Activated T-helper 9 cell treated with anti-CD3 and anti-CD28 coated beads, Interleukin-2, amount 50 U/mL, for 16 hours (primary cell): Measurements from ENCODE around the gene IGF1R.

ENCODE experiments used
- DNase-seq: peaks from one replicate; pipeline ENCODE4 v3.0.0-alpha.2; 2020; ENCODE audit warnings: low read depth

Gene IGF1R

DNA sequence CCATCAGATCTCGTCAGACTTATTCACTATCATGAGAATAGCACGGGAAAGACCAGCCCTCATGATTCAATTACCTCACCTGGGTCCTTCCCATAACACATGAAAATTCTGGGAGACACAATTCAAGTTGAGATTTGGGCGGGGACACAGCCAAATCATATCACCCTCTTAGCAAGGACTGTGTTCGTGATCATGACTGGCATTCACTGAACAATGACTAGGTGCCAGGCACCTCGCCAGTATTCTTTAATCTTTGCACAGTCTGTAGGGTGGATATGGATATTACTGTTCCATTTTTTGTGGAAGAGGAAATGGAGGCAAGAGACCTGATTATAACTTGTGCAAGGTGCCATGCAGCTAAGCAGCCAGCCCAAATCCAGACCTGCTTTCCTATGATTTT, 77.5 kb downstream of the IGF1R start:
- no peak for DNase-seq

GRCh38 chr15:98727115-98728040, 79.0 kb downstream of the IGF1R start:
- no peak for DNase-seq

GRCh38 chr15:98728082-98728810, 79.9 kb downstream of the IGF1R start:
- no peak for DNase-seq

GRCh38 chr15:98728811-98729160, 80.4 kb downstream of the IGF1R start:
- DNase-seq: no peak

- DNase-seq: no peak
These were observed 81.2 kb downstream of the IGF1R start for GRCh38 chr15:98729446-98730042.

DNA sequence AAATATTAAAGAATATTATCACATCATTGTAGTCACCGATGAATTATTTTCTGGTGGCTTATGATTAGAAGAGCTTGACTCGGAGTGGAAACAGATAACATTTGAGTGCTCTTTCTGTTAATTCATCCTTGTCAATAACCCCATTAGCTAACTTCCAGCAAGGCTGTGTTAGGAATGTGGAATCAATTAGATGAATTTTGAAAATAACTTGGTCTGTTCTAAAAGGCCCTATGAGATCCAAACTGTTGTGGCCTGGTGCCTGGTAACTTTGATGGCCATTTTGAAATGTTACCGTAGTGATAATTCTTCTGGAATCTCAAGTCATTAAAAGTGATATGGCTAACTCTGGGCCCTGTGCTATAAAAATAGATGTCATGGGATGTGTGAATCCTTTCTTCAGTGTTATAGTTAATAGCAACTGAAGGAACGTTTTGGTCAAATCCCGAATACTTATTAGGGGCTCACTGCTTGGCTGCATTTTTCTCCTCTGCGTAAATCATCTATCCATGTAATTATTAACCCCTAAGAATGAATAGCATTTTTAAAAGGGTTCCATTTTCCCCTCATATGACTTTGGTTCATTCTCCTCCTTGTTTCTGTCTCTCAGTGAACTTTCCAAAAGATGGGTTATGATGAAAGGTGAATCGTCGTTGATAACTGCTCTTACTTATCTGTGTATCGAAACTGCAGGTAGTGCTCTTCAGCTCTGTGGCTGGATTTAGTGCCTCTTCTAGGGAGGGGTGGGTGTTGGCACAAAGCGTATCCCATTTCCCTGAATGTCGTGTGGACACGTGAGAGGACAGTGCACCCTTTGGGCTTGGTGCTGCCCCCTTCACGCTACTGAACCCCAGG, 82.7 kb downstream of the IGF1R start:
- no peak for DNase-seq

DNA sequence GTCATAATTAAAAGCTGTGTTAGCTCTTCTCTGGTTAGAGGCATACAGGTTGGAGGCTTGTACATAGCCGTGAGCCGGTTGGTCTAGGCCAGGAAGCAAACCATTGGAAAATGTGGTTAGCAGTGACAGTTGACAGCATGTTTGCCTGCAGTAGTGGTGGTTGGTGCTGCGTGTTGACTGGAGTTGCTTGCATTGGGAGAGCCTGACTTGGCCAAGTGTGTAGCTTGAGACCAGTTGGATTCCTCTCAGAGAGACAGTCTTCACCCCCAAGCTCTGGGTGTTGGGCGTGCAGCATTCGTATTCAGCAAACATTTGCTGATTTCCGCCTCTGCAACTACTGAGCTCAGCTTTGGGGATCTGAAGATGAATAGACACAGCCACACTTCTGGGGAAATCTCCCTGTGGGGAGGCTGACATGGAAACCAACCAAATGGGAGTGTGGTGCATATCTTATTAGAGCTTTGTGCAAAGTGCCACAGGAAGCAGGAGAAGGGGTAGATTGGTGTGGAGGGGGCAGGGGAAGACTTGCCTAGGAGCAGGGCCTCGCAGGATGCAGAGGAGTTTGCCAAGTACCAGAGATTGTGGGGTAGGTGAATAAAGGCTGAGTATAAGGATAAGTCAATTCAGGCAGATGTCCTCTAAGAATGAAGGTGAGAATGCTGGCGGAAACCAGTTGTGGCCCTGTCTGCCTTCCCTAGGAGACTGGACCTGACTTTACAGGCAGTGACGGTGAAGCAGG, 83.5 kb downstream of the IGF1R start:
- DNase-seq: no peak

GRCh38 chr15:98733098-98733497, 84.8 kb downstream of the IGF1R start:
- no peak for DNase-seq

GRCh38 chr15:98734466-98735199, 86.3 kb downstream of the IGF1R start:
- no peak for DNase-seq

- no peak for DNase-seq
These were observed 87.0 kb downstream of the IGF1R start for GRCh38 chr15:98735304-98735703.

GRCh38 chr15:98735895-98736617, 87.7 kb downstream of the IGF1R start:
- DNase-seq: no peak

DNA sequence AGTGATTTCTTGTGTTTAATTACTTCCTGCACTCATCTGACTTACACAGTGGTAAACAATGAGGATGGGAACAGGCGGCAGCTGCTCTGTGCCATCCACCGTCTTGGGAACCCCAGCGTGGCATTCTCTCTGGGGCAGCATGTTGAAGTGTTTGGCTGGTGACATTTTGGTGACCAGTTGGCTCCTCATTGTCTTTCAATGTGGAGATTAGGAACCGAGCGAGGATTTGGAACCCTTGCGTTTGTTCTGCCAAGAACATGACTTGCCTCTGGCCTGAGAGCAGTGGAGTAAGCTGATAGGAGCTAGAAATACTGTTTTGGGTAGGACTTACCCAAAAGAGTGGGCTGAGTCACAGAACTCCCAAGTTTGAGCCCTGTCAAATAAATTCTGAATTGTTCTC, 88.8 kb downstream of the IGF1R start:
- DNase-seq: no peak

- no peak for DNase-seq
These were observed 89.4 kb downstream of the IGF1R start for GRCh38 chr15:98737721-98738120.

DNA sequence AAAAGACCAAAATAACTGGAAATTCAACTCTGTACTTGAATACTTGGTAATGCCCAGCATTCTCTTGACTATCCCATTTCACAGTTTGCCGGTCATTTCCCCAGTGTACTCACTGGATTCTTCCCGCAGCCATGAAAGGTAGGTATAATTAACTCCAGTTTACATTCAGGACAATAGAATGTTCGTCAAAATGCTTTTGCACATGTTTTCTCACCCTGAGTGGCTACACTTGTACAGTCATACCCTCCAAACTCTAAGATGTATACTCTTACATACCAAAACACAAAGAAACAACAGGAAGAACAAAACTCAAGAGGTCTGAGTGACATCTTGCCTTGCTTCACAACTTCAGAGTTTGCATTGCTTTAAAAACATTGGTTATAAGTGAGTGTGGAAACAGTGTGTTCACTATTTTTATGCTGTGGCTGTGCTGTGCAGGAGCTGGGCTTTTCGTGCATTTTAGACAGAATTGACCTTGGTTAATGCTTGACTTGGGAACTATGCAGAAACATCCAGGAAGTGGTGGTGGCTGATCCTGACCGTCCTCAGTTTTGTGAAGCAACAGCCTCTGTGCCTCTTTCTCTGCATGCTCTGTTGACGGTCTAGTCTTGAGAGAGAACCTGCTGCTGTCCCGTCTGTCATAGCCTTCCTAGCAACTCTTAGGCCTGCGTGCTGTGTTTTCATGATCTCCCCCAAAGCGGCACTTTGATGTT, 90.5 kb downstream of the IGF1R start:
- no peak for DNase-seq

GRCh38 chr15:98740295-98740694, 92.0 kb downstream of the IGF1R start:
- no peak for DNase-seq

DNA sequence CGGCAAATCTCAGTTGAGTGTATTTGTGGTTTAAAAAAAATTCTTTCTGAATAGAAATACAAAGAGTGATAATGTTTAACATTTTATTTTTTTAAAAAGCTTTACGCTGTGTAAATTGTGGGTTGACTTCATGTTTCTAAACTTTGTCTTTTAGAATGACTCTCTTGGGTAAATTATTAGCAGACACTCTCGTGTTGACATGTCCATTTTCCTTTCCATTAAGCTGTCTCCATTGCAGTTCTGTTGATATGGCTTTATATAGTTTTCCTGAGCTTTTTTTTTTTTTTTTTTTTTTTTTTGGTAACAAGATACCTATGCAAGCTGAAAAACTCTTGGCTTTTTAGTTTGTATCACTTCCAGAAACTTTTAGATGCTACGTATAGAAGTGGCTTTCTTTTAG, 92.6 kb downstream of the IGF1R start:
- DNase-seq: no peak

GRCh38 chr15:98743177-98743576, 94.8 kb downstream of the IGF1R start:
- no peak for DNase-seq

DNA sequence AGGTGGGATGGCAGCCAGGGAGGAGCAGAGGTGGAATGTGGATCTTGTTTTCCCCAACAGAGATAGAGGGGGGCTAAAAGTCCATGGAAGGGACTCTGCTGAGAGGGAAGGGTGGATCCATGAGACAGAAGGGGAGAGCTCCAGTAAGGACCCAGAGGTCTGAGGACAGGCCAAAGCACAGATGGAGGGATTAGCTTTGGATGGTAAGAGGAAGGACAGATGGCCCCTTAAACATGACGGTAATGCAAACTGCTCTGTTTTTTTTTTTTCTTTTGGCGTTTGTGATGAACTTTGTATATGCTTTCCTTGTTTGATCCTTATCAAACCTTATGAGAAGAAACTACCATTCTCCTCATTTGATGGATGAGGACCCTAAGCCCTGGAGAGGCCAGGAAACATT, 96.2 kb downstream of the IGF1R start:
- no peak for DNase-seq

DNA sequence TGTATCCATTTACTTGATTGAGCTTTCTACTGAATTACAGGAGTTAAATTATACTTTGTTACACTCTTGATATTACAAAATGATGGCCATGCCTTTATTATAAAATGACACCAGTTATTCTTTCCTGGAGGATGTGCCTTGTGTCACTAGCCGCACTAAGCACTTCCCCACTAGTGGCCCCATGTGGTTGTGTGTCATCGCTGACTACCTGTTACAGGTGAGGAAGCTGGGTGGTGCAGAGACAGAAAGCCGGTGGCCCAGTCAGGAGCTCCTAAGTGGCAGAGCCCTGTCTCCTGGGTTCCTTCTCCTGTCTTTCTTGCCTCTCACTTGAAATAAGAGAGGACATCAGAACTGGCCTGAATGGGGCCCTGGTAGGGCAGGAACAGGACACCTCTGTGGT, 96.8 kb downstream of the IGF1R start:
- no peak for DNase-seq
